Vagina (tissue), 2 donors: ENCODE measurements around the gene ACVR1. TPM values are rescaled to one million over a fixed set of nuclear protein-coding genes. Genes with fewer than 3 reads are reported as not detected.

Source experiments
- DNase-seq, 2 donors: peaks; one replicate each; pipeline ENCODE4 v3.0.0-alpha.2; 2017; ENCODE audit errors: extremely low spot score in 2 of 2
- H3K27ac ChIP-seq: fragments of 200-600 bp; sonication (generic); one replicate; pipeline ENCODE4 v1.5.1; 2019
- H3K27me3 ChIP-seq: fragments of 200-600 bp; sonication (generic); one replicate; pipeline ENCODE4 v1.5.1; 2019
- H3K36me3 ChIP-seq, 2 donors: fragments of 200-600 bp; sonication (generic); one replicate each; pipeline ENCODE4 v1.5.1; 2017 to 2019
- H3K4me1 ChIP-seq: fragments of 200-600 bp; sonication (generic); one replicate; pipeline ENCODE4 v1.5.1; 2019
- H3K4me3 ChIP-seq, 2 donors: fragments of 200-600 bp; sonication (generic); 1 replicate in 1 of 2; 2 replicates in 1 of 2; pipeline ENCODE4 v1.5.1; 2016 to 2019
- H3K9me3 ChIP-seq: fragments of 200-600 bp; sonication (generic); one replicate; pipeline ENCODE4 v1.5.1; 2019
- CTCF ChIP-seq, 3 experiments: fragments of 450-650 bp in 2 of 3; fragments of 200-600 bp in 1 of 3; sonication (generic) in 1 of 3; IDR thresholded peaks; one replicate each; pipeline ENCODE4 v1.5.1; 2017 to 2019; ENCODE audit warnings: antibody characterized with exemption in 3 of 3, mild to moderate bottlenecking in 2 of 3, moderate library complexity in 2 of 3
- POLR2A ChIP-seq, 2 donors: fragments of 450-650 bp; IDR thresholded peaks; one replicate each; pipeline ENCODE4 v1.6.1; 2017; ENCODE audit warnings: antibody characterized with exemption in 2 of 2, mild to moderate bottlenecking in 2 of 2, moderate library complexity in 2 of 2
- POLR2AphosphoS5 ChIP-seq, 2 donors: sonication (generic); formaldehyde crosslinking; IDR thresholded peaks; one replicate each; pipeline ENCODE4 v1.9.0; 2017; ENCODE audit warnings: antibody characterized with exemption in 2 of 2, mild to moderate bottlenecking in 2 of 2, low read depth in 1 of 2; ENCODE audit not compliant: insufficient read depth in 1 of 2
- intact Hi-C: fragments of 100-400 bp; cut with DNase I; formaldehyde crosslinking; loops from one replicate; pipeline ENCODE4 v1.15.1; 2023
- total RNA-seq: library from RNA; depleted of rRNA; stranded (reverse); fragments of >200 nt; gene quantifications from one replicate; pipeline ENCODE4 v1.2.3, GENCODE V29; 2016

ACVR1 gene
- total RNA-seq, 1 donor from 2014 or later, result 25.8 TPM

- no peaks in the 10 kb centered on the region for H3K36me3 ChIP-seq
- no peak for TF ChIP-seq CTCF (IDR thresholded peaks at IDR 0.05)
- no peak for TF ChIP-seq POLR2AphosphoS5 (IDR thresholded peaks at IDR 0.05; ENCODE audit: insufficient read depth in 1 of 2, low read depth in 1 of 2)
- TF ChIP-seq POLR2A (IDR thresholded peaks at IDR 0.05), result no peak
- H3K27me3 ChIP-seq, result no peaks in the 10 kb centered on the region
- no peak overlapping the region for H3K4me3 ChIP-seq
- intact Hi-C loops, result no loop called here
- no peak overlapping the region for H3K27ac ChIP-seq
- DNase-seq, result no peak
- H3K9me3 ChIP-seq, result no peaks in the 10 kb centered on the region
- peaks cover 13% of the 10 kb centered on the region for H3K4me1 ChIP-seq
Observed at GRCh38 chr2:157853820-157854219, 22.3 kb downstream of the ACVR1 start.

GRCh38 chr2:157853211-157853610 is 22.9 kb downstream of the ACVR1 start:
- Histone ChIP-seq H3K4me1 (peaks cover 13% of the 10 kb centered on the region), H3K27me3 (no peaks in the 10 kb centered on the region), H3K36me3 (no peaks in the 10 kb centered on the region), H3K4me3 (no peak overlapping the region), H3K27ac (no peak overlapping the region), H3K9me3 (no peaks in the 10 kb centered on the region)
- DNase-seq, result no peak
- TF ChIP-seq POLR2AphosphoS5 (IDR thresholded peaks at IDR 0.05; ENCODE audit: insufficient read depth in 1 of 2, low read depth in 1 of 2) (no peak), POLR2A (IDR thresholded peaks at IDR 0.05) (no peak), CTCF (IDR thresholded peaks at IDR 0.05) (no peak)
- intact Hi-C loops, result no loop called here

GRCh38 chr2:157849591-157849990 is 26.5 kb downstream of the ACVR1 start:
- Histone ChIP-seq H3K36me3 (no peaks in the 10 kb centered on the region), H3K4me1 (peaks cover 15% of the 10 kb centered on the region), H3K9me3 (no peaks in the 10 kb centered on the region), H3K27ac (no peak overlapping the region), H3K4me3 (no peak overlapping the region), H3K27me3 (no peaks in the 10 kb centered on the region)
- TF ChIP-seq CTCF (IDR thresholded peaks at IDR 0.05), result no peak
- no peak for TF ChIP-seq POLR2AphosphoS5 (IDR thresholded peaks at IDR 0.05; ENCODE audit: insufficient read depth in 1 of 2, low read depth in 1 of 2)
- TF ChIP-seq POLR2A (IDR thresholded peaks at IDR 0.05), result no peak
- DNase-seq, result no peak
- intact Hi-C loops, result no loop called here

GRCh38 chr2:157848213-157848612 is 27.9 kb downstream of the ACVR1 start:
- Histone ChIP-seq H3K4me1 (peaks cover 24% of the 10 kb centered on the region), H3K27me3 (no peaks in the 10 kb centered on the region), H3K36me3 (no peaks in the 10 kb centered on the region), H3K27ac (no peak overlapping the region), H3K9me3 (no peaks in the 10 kb centered on the region), H3K4me3 (no peak overlapping the region)
- no peak for TF ChIP-seq POLR2A (IDR thresholded peaks at IDR 0.05)
- no peak for TF ChIP-seq CTCF (IDR thresholded peaks at IDR 0.05)
- TF ChIP-seq POLR2AphosphoS5 (IDR thresholded peaks at IDR 0.05; ENCODE audit: insufficient read depth in 1 of 2, low read depth in 1 of 2), result no peak
- intact Hi-C loops, result no loop called here
- no peak for DNase-seq

- H3K27ac ChIP-seq, result no peak overlapping the region
- no peaks in the 10 kb centered on the region for H3K36me3 ChIP-seq
- DNase-seq, result no peak
- peaks cover 50% of the 10 kb centered on the region for H3K4me1 ChIP-seq
- H3K9me3 ChIP-seq, result no peaks in the 10 kb centered on the region
- intact Hi-C loops, result no loop called here
- no peaks in the 10 kb centered on the region for H3K27me3 ChIP-seq
- TF ChIP-seq CTCF (IDR thresholded peaks at IDR 0.05), result no peak
- no peak for TF ChIP-seq POLR2A (IDR thresholded peaks at IDR 0.05)
- TF ChIP-seq POLR2AphosphoS5 (IDR thresholded peaks at IDR 0.05; ENCODE audit: insufficient read depth in 1 of 2, low read depth in 1 of 2), result no peak
- no peak overlapping the region for H3K4me3 ChIP-seq
Observed at GRCh38 chr2:157845081-157845480, 31.0 kb downstream of the ACVR1 start.
